ENCODE measurements around the gene ARHGAP30.

DNA sequence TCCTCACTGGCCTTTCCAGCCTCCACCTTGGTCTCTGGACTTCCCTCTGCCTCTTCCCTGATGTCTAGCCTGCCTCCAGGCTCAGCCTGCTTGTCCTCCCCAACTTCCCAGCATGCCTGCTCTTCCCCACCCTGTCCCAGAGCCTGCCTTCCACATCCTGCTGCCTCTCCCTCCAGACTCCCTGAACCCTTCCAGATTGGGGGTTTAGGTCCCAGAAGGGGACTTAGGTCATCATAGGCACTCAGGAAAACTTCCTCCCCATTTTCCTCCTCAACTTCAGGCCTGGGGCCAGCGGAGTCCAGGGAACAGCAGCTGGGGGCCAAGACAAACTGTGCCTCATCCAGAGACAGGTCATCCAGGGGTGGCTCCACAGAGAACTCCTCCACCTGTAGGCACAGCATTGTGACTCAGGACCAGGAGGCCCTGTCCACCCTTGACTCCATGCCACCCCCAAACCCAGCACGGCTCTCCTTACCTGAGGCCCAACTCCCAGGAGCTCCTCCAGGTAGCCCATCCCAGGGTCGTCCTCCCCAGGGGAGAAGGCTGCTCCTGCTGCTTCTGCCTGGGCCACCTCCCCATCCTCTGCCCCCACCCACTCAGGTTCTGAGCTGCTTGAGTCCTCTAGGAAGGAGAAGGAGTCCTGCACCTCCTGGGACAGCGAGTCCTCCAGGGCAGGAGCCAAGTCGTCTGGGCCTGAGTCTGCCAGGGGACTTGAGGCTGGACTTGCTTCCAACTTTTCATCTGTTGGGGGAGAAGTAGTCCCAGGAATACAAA, 20.6 kb downstream of the ARHGAP30 start:
- TF ChIP-seq, protein P1, sequence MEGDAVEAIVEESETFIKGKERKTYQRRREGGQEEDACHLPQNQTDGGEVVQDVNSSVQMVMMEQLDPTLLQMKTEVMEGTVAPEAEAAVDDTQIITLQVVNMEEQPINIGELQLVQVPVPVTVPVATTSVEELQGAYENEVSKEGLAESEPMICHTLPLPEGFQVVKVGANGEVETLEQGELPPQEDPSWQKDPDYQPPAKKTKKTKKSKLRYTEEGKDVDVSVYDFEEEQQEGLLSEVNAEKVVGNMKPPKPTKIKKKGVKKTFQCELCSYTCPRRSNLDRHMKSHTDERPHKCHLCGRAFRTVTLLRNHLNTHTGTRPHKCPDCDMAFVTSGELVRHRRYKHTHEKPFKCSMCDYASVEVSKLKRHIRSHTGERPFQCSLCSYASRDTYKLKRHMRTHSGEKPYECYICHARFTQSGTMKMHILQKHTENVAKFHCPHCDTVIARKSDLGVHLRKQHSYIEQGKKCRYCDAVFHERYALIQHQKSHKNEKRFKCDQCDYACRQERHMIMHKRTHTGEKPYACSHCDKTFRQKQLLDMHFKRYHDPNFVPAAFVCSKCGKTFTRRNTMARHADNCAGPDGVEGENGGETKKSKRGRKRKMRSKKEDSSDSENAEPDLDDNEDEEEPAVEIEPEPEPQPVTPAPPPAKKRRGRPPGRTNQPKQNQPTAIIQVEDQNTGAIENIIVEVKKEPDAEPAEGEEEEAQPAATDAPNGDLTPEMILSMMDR (IDR thresholded peaks at IDR 0.05): no peak
- TF ChIP-seq POLR2A (IDR thresholded peaks at IDR 0.05) (no peak), EP300 (IDR thresholded peaks at IDR 0.05) (no peak)

Data from ovary (tissue), 3 donors.